Measurements from ENCODE around the gene REC114. TPM values are rescaled to one million over a fixed set of nuclear protein-coding genes. Genes with fewer than 3 reads are reported as not detected.
"Not testable (repeated sequence)": the region's sequence is repeated elsewhere in the genome, so short reads cannot be mapped to it uniquely, and the experiment has no call there.

Gene REC114
- total RNA-seq, 1 donor from 2014 or later, result 0.84 TPM

GRCh38 chr15:73567020-73567419, 124.1 kb downstream of the REC114 start:
- no peak for DNase-seq
- no peak for ATAC-seq
- intact Hi-C loops (cut with micrococcal nuclease), result no loop called here

- intact Hi-C loops (cut with micrococcal nuclease), result no loop called here
- no peak for ATAC-seq
- DNase-seq, result no peak
Observed at GRCh38 chr15:73568564-73569280, 125.8 kb downstream of the REC114 start.

GRCh38 chr15:73569361-73569760, 126.4 kb downstream of the REC114 start:
- intact Hi-C loops (cut with micrococcal nuclease), result no loop called here
- ATAC-seq, result no peak
- DNase-seq, result no peak

- no peak for ATAC-seq
- no peak for DNase-seq
- intact Hi-C loops (cut with micrococcal nuclease), result no loop called here
Observed at GRCh38 chr15:73570355-73571032, 127.5 kb downstream of the REC114 start.

- ATAC-seq (no peak), DNase-seq (no peak)
- intact Hi-C loops (cut with micrococcal nuclease), result no loop called here
Observed at GRCh38 chr15:73571346-73571745, 128.4 kb downstream of the REC114 start.

GRCh38 chr15:73572296-73572695, 129.3 kb downstream of the REC114 start:
- no peak for ATAC-seq
- no peak for DNase-seq
- intact Hi-C loops (cut with micrococcal nuclease), result no loop called here

- intact Hi-C loops (cut with micrococcal nuclease), result no loop called here
- DNase-seq, result no peak
- no peak for ATAC-seq
Observed at GRCh38 chr15:73573037-73573436, 130.1 kb downstream of the REC114 start.

- intact Hi-C loops (cut with micrococcal nuclease), result no loop called here
- DNase-seq (no peak), ATAC-seq (peak; percentile 14)
Observed at GRCh38 chr15:73573572-73573971, 130.6 kb downstream of the REC114 start.

- ATAC-seq, result peak; percentile 96
- intact Hi-C loops (cut with micrococcal nuclease), result no loop called here
Observed at GRCh38 chr15:73575636-73576247, 132.8 kb downstream of the REC114 start.

GRCh38 chr15:73577593-73577992, 134.6 kb downstream of the REC114 start:
- ATAC-seq; intact Hi-C loops (cut with micrococcal nuclease); DNase-seq: not testable (repeated sequence)

More at GRCh38 chr15:73575636-73576247, 132.8 kb downstream of the REC114 start:
- DNase-seq, result peak; percentile 80

GRCh38 chr15:73578026-73578425, 135.1 kb downstream of the REC114 start:
- no peak for DNase-seq
- no peak for ATAC-seq
- intact Hi-C loops (cut with micrococcal nuclease), result no loop called here

- intact Hi-C loops (cut with micrococcal nuclease), result no loop called here
- ATAC-seq, result no peak
- DNase-seq, result no peak
Observed at GRCh38 chr15:73582851-73583379, 140.0 kb downstream of the REC114 start.

- intact Hi-C loops (cut with micrococcal nuclease), result no loop called here
- DNase-seq (no peak), ATAC-seq (no peak)
Observed at GRCh38 chr15:73583544-73583943, 140.6 kb downstream of the REC114 start.

- ATAC-seq, result no peak
- intact Hi-C loops (cut with micrococcal nuclease), result no loop called here
Observed at GRCh38 chr15:73584699-73585420, 141.9 kb downstream of the REC114 start.

GRCh38 chr15:73585871-73586654, 143.1 kb downstream of the REC114 start:
- no peak for DNase-seq
- no peak for ATAC-seq
- intact Hi-C loops (cut with micrococcal nuclease), result no loop called here

More at GRCh38 chr15:73584699-73585420, 141.9 kb downstream of the REC114 start:
- DNase-seq, result no peak

GRCh38 chr15:73589766-73590165, 146.8 kb downstream of the REC114 start:
- DNase-seq (no peak), ATAC-seq (no peak)
- intact Hi-C loops (cut with micrococcal nuclease), result no loop called here

GRCh38 chr15:73590263-73590662, 147.3 kb downstream of the REC114 start:
- ATAC-seq (no peak), DNase-seq (no peak)
- intact Hi-C loops (cut with micrococcal nuclease), result no loop called here

- DNase-seq, result no peak
- peak; percentile 55 for ATAC-seq
- intact Hi-C loops (cut with micrococcal nuclease), result no loop called here
Observed at GRCh38 chr15:73593304-73594074, 150.5 kb downstream of the REC114 start.
